Peyer's patch (tissue), 4 donors: ENCODE measurements around the gene PTPRK. TPM values are rescaled to one million over a fixed set of nuclear protein-coding genes. Genes with fewer than 3 reads are reported as not detected.

Experiments
- DNase-seq, 3 donors: peaks; one replicate each; pipeline ENCODE4 v3.0.0-alpha.2; 2017 to 2019
- H3K27ac ChIP-seq, 4 donors: fragments of 200-600 bp; sonication (generic); one replicate each; pipeline ENCODE4 v1.5.1; 2016 to 2019
- H3K27me3 ChIP-seq, 2 donors: fragments of 200-600 bp; sonication (generic); one replicate each; pipeline ENCODE4 v1.5.1; 2019
- H3K36me3 ChIP-seq, 3 donors: fragments of 200-600 bp; sonication (generic); one replicate each; pipeline ENCODE4 v1.5.1; 2016 to 2019
- H3K4me1 ChIP-seq, 4 donors: fragments of 200-600 bp; sonication (generic); one replicate each; pipeline ENCODE4 v1.5.1; 2016 to 2019
- H3K4me3 ChIP-seq, 4 donors: fragments of 200-600 bp; sonication (generic); 1 replicate in 3 of 4; 2 replicates in 1 of 4; pipeline ENCODE4 v1.5.1; 2016 to 2019; ENCODE audit warnings: mild to moderate bottlenecking in 1 of 4
- H3K9me3 ChIP-seq, 4 donors: fragments of 200-600 bp; sonication (generic); one replicate each; pipeline ENCODE4 v1.5.1; 2016 to 2019; ENCODE audit warnings: mild to moderate bottlenecking in 1 of 4
- CTCF ChIP-seq, 6 experiments: fragments of 450-650 bp in 4 of 6; fragments of 200-600 bp in 2 of 6; sonication (generic) in 1 of 6; IDR thresholded peaks; one replicate each; pipeline ENCODE4 v1.5.1; 2017 to 2019; ENCODE audit warnings: antibody characterized with exemption in 6 of 6, mild to moderate bottlenecking in 3 of 6, moderate library complexity in 1 of 6
- POLR2A ChIP-seq, 2 donors: fragments of 450-650 bp; IDR thresholded peaks; one replicate each; pipeline ENCODE4 v1.5.1; 2017; ENCODE audit warnings: antibody characterized with exemption in 2 of 2, mild to moderate bottlenecking in 2 of 2, moderate library complexity in 2 of 2
- total RNA-seq, 4 donors: library from RNA; depleted of rRNA; stranded (reverse); fragments of >200 nt; gene quantifications; one replicate each; pipeline ENCODE4 v1.1.0, GENCODE V29; 2016

Gene PTPRK
- total RNA-seq, 4 donors from 2014 or later, result 109 to 192 (median 153) TPM

DNA sequence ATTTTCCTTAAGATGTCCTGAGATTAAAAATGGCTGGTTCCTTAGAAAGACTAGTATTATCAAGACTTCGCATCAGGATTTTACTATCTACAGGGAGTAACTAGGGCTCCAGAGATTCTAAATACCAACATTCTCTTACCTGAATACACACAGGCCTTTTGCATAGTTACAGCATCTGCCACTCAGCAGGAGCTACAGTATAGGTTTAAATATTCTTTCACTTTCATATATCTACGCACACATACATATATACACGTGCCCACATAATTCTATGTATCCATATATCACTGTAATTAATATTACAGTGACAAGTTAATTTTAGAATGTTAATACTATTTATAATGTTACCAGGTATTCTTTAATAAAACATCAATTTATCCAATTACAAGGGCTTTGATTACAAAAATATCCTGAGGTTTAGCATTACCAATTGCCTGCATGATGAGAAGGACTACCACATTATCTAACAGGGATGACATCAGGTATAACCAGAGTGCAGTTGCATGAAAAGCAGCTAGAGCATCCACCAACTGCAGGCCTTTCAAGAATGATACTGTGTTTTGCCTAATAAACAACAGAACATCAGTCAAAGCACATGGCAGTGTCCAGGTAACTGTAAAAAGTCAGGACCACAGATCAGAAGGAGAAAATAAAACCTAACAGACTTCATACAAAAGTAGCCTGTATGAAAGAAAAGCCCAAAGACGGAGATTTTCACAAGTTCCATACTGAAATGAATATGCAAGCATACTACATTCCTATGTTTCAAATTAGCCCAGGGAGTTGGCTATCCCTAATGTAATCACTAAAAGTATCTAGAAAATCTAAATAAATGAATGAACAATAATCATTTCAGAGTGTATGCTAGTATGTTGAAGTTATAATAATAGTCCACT lies 268.7 kb downstream of the PTPRK start:
- TF ChIP-seq CTCF (IDR thresholded peaks at IDR 0.05) (no peak), POLR2A (IDR thresholded peaks at IDR 0.05) (no peak)
- no peaks in the 10 kb centered on the region for H3K36me3 ChIP-seq
- DNase-seq, result no peak
- no peak overlapping the region for H3K4me3 ChIP-seq
- no peaks in the 10 kb centered on the region for H3K27me3 ChIP-seq
- no peak overlapping the region for H3K27ac ChIP-seq
- no peaks in the 10 kb centered on the region for H3K9me3 ChIP-seq
- H3K4me1 ChIP-seq, result no peaks in the 10 kb centered on the region

DNA sequence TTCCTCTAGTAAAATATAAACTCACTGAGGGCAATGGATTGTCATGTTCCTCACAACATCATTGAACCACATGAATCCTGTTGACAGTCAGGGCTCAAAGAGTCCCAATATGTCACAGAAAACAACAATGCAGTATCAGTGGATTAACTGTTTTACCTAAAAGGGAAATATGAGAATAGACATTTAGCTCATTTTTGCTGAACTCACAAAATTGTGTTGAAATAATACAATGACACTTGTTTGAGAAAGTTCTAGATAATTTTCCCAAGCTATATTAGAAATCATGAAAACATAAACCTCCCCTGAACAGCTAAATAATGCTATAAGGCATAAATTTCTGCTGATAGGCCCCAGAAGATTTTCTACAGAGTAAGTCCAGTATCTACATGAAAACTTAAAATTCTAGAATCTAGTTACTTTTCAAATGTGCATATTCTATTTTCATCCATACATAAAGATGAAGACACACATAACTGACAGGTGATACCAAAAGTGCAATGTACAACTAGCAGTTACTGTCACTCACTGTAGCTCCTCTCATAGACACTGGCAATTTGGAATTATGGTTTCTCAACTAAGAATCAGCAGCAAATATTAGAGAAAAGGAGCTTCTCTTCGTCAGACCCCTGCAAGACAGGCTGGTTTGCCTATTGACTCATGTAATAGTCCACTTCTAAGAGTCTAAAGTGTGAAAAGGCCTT lies 269.9 kb downstream of the PTPRK start:
- Histone ChIP-seq H3K27me3 (no peaks in the 10 kb centered on the region), H3K36me3 (no peaks in the 10 kb centered on the region), H3K9me3 (no peaks in the 10 kb centered on the region), H3K4me3 (no peak overlapping the region), H3K27ac (no peak overlapping the region), H3K4me1 (no peaks in the 10 kb centered on the region)
- TF ChIP-seq CTCF (IDR thresholded peaks at IDR 0.05) (no peak), POLR2A (IDR thresholded peaks at IDR 0.05) (no peak)
- no peak for DNase-seq

DNA sequence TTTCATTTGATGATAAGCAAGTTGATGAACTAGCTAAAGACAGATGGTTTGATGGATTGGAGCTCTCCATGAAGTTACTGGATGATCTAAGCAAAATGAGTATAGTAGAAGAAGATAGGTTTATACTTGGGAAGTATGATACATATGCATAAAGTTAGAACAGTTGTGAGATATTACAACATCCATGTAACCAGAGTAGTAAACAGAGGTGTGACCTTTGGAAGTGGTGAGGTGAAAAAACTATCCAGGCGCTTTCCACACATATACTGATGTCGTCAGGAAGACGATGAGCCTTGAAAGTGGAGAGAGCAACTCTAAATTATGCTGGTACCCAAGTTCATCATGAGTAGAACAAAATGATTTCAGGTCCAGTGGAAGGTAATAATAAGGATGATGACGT lies 271.0 kb downstream of the PTPRK start:
- no peaks in the 10 kb centered on the region for H3K36me3 ChIP-seq
- TF ChIP-seq POLR2A (IDR thresholded peaks at IDR 0.05) (no peak), CTCF (IDR thresholded peaks at IDR 0.05) (no peak)
- H3K4me3 ChIP-seq, result no peak overlapping the region
- no peak overlapping the region for H3K27ac ChIP-seq
- no peaks in the 10 kb centered on the region for H3K4me1 ChIP-seq
- no peaks in the 10 kb centered on the region for H3K9me3 ChIP-seq
- no peak for DNase-seq
- no peaks in the 10 kb centered on the region for H3K27me3 ChIP-seq

DNA sequence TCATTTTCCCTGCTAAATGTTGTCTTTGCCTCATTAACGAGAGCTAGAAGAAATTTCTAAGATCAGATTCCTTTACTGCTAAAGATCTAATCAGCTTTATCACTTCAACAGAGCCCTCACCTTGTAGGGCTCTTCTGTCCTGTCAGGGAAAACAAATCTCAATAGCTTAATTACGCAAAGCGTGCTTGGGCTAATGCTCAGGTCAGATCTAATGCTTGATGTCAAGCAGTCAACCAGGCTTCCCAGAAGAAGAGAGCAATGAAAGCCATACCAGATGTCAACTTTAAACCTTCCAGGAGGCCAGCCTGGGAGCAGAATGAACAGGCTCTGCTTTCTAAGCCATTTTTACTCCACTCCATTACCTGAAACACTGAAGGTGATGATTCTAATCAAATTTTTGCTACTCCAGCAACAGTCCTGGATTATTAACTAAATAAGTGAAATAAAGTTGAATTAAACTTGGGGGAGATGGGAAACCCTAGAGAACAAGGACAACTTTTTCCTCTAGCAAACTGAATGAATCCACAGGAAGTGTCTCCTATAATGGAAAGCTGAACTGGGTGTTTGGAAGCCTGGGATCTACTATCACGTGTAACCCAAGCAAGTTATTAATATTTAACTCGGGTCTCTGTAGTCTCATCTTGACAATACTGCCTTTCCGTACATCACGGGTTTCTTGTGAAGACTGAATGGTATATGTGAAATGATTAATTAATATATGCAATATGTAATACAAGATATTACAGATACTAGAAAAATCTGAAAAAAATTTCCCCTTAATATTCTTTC lies 273.7 kb downstream of the PTPRK start:
- no peaks in the 10 kb centered on the region for H3K4me1 ChIP-seq
- no peak for TF ChIP-seq CTCF (IDR thresholded peaks at IDR 0.05)
- no peak for TF ChIP-seq POLR2A (IDR thresholded peaks at IDR 0.05)
- DNase-seq, result no peak
- no peak overlapping the region for H3K4me3 ChIP-seq
- no peaks in the 10 kb centered on the region for H3K27me3 ChIP-seq
- no peak overlapping the region for H3K27ac ChIP-seq
- no peaks in the 10 kb centered on the region for H3K36me3 ChIP-seq
- H3K9me3 ChIP-seq, result no peaks in the 10 kb centered on the region

- H3K36me3 ChIP-seq, result no peaks in the 10 kb centered on the region
- H3K4me3 ChIP-seq, result no peak overlapping the region
- TF ChIP-seq CTCF (IDR thresholded peaks at IDR 0.05) (no peak), POLR2A (IDR thresholded peaks at IDR 0.05) (no peak)
- no peak for DNase-seq
- no peaks in the 10 kb centered on the region for H3K4me1 ChIP-seq
- no peaks in the 10 kb centered on the region for H3K9me3 ChIP-seq
- H3K27me3 ChIP-seq, result no peaks in the 10 kb centered on the region
- no peak overlapping the region for H3K27ac ChIP-seq
These were observed 275.5 kb downstream of the PTPRK start for GRCh38 chr6:128244751-128245405.
